ENCODE results near the gene NDUFB11. TPM values are rescaled to one million over a fixed set of nuclear protein-coding genes. Genes with fewer than 3 reads are reported as not detected.

NDUFB11 gene
- total and polyA plus RNA-seq, 9 of the 15 experiments (the other 6 are each of a cell fraction or from before 2014, with no cell fraction given), result 20.9 to 269 (median 86.8) TPM

- TF ChIP-seq SMC3 (conservative IDR thresholded peaks at IDR 0.05; ENCODE audit: insufficient read depth, low read depth, low read length) (peak; percentile 89), ZNF830 (CRISPR knock-in tag; IDR thresholded peaks at IDR 0.05) (0 out of 2 replicates have a peak, but pooled peaks have one; percentile 81), TAL1 (IDR thresholded peaks at IDR 0.05) (no peak), ZNF407 (IDR thresholded peaks at IDR 0.05; ENCODE audit: low read depth) (no peak), ZZZ3 (IDR thresholded peaks at IDR 0.05) (no peak), ZNF780A (CRISPR knock-in tag; IDR thresholded peaks at IDR 0.05) (no peak), NCOA1 (IDR thresholded peaks at IDR 0.05; ENCODE audit: low read depth) (no peak), AFF1 (IDR thresholded peaks at IDR 0.05; ENCODE audit: low read depth in 1 of 2, partially characterized antibody in 2 of 2) (no peak), SOX6 (IDR thresholded peaks at IDR 0.05) (0 out of 2 replicates have a peak, but pooled peaks have one; percentile 25), BDP1 (IDR thresholded peaks at IDR 0.05; ENCODE audit: insufficient read depth, insufficient read length) (no peak), HCFC1 (IDR thresholded peaks at IDR 0.05; ENCODE audit: low read depth, low read length) (peak; percentile 27; the same call in 1 of the 2 replicates), CREB3 (tag; conservative IDR thresholded peaks at IDR 0.05; ENCODE audit: low read depth) (no peak), ZNF274 (IDR thresholded peaks at IDR 0.05; ENCODE audit: borderline replicate concordance, low read depth, low read length) (no peak)
Observed at GRCh38 chrX:47193475-47194193, 49.1 kb upstream of the NDUFB11 start, which contains the start of gene UBA1 (continued).
